Measurements from ENCODE around the gene BORCS6. TPM values are rescaled to one million over a fixed set of nuclear protein-coding genes. Genes with fewer than 3 reads are reported as not detected.
A peak's percentile ranks its signal among the peaks of the same experiment; 100 is the strongest.

BORCS6 gene
- total and polyA plus RNA-seq, 2 donors (not counting 1 experiment from before 2014, with no cell fraction given), result 9.7 to 20.2 TPM

- no peak overlapping the region for H3K4me2 ChIP-seq (replicated peaks; ENCODE audit: low read depth, low read length, poor library complexity, severe bottlenecking)
- no peak overlapping the region for H3K27ac Mint-ChIP-seq
- H3K9me3 ChIP-seq (ENCODE audit: control extremely low read depth in 1 of 3, control insufficient read depth in 2 of 3, insufficient read depth in 1 of 3, low read length in 2 of 3), result no peaks in the 10 kb centered on the region
- ChIA-PET POLR2A (interaction anchor here (1.7 kb wide), 1 partner anchor 12 kb away, joined by 6 read pairs; no protein-coding TSS in a partner anchor), CTCF (interaction anchor here (0.9 to 2.7 kb wide), 3 partner anchors 10 to 36 kb away, joined by 3 to 10 read pairs (median 4); no protein-coding TSS in a partner anchor)
- H2AFZ ChIP-seq (ENCODE audit: insufficient read depth, low read depth, low read length, poor library complexity, severe bottlenecking), result no peak overlapping the region
- no peak for ATAC-seq (ENCODE audit: low read depth)
- H3K27ac ChIP-seq (ENCODE audit: low read length in 2 of 2), result no peak overlapping the region
- H4K20me1 ChIP-seq (ENCODE audit: control insufficient read depth, insufficient read depth, low read length, poor library complexity, severe bottlenecking), result peaks cover 26% of the 10 kb centered on the region
- peaks cover 18% of the 10 kb centered on the region for H3K4me1 Mint-ChIP-seq
- peaks cover 30% of the 10 kb centered on the region for H3K79me2 ChIP-seq (ENCODE audit: control insufficient read depth, insufficient read depth, low read length)
- H3K4me3 Mint-ChIP-seq, result no peak overlapping the region
- peak; percentile 34 for DNase-seq
- no peak overlapping the region for H3K4me3 ChIP-seq (ENCODE audit: control extremely low read depth in 1 of 5, extremely low read depth in 1 of 5, insufficient read depth in 1 of 5, low read depth in 2 of 5, low read length in 4 of 5)
- intact Hi-C loops (cut with micrococcal nuclease), result no loop called here
- no peaks in the 10 kb centered on the region for H3K27me3 Mint-ChIP-seq
- peaks cover 0 to 77% of the 10 kb centered on the region in 2 experiments for H3K36me3 ChIP-seq (replicated peaks in 1 of 2; ENCODE audit: control extremely low read depth in 1 of 2, control insufficient read depth in 1 of 2, extremely low read depth in 1 of 2, insufficient read depth in 2 of 2, low read length in 1 of 2)
- no peaks in the 10 kb centered on the region for H3K9me3 Mint-ChIP-seq (ENCODE audit: insufficient read depth)
- H3K27me3 ChIP-seq (replicated peaks in 1 of 4; ENCODE audit: control extremely low read depth in 1 of 4, control insufficient read depth in 3 of 4, insufficient read depth in 4 of 4, low read length in 3 of 4), result no peaks in the 10 kb centered on the region
- H3K4me1 ChIP-seq (ENCODE audit: control insufficient read depth in 2 of 2, insufficient read depth in 2 of 2, low read length in 2 of 2), result peaks cover 10 to 19% of the 10 kb centered on the region in 2 donors
- WGBS (ENCODE audit: insufficient coverage), result 92% methylated on average over 11 of the region's 14 CpGs
- TF ChIP-seq EZH2 (IDR thresholded peaks at IDR 0.05; ENCODE audit: borderline replicate concordance, insufficient read depth, low read depth, low read length, poor library complexity, severe bottlenecking), result no peak
- TF ChIP-seq, protein P1, sequence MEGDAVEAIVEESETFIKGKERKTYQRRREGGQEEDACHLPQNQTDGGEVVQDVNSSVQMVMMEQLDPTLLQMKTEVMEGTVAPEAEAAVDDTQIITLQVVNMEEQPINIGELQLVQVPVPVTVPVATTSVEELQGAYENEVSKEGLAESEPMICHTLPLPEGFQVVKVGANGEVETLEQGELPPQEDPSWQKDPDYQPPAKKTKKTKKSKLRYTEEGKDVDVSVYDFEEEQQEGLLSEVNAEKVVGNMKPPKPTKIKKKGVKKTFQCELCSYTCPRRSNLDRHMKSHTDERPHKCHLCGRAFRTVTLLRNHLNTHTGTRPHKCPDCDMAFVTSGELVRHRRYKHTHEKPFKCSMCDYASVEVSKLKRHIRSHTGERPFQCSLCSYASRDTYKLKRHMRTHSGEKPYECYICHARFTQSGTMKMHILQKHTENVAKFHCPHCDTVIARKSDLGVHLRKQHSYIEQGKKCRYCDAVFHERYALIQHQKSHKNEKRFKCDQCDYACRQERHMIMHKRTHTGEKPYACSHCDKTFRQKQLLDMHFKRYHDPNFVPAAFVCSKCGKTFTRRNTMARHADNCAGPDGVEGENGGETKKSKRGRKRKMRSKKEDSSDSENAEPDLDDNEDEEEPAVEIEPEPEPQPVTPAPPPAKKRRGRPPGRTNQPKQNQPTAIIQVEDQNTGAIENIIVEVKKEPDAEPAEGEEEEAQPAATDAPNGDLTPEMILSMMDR (IDR thresholded peaks at IDR 0.05), result no peak
- no peak overlapping the region for H3K9ac ChIP-seq (ENCODE audit: low read length)
These were observed 43.4 kb downstream of the BORCS6 start for GRCh38 chr17:8146381-8147140.

GRCh38 chr17:8145811-8146210 lies 44.2 kb downstream of the BORCS6 start:
- CTCF ChIA-PET, result interaction anchor here (1.6 kb wide), 1 partner anchor 11 kb away, joined by 4 read pairs; no protein-coding TSS in a partner anchor
- H3K4me3 Mint-ChIP-seq, result no peak overlapping the region
- H3K4me1 Mint-ChIP-seq, result peaks cover 14% of the 10 kb centered on the region

More at GRCh38 chr17:8145811-8146210, 44.2 kb downstream of the BORCS6 start:
- WGBS (ENCODE audit: insufficient coverage), result 100% methylated on average over 6 of the region's 12 CpGs
- H4K20me1 ChIP-seq (ENCODE audit: control insufficient read depth, insufficient read depth, low read length, poor library complexity, severe bottlenecking), result peaks cover 22% of the 10 kb centered on the region
- no peaks in the 10 kb centered on the region for H3K27me3 ChIP-seq (replicated peaks in 1 of 4; ENCODE audit: control extremely low read depth in 1 of 4, control insufficient read depth in 3 of 4, insufficient read depth in 4 of 4, low read length in 3 of 4)
- peaks cover 0 to 84% of the 10 kb centered on the region in 2 experiments for H3K36me3 ChIP-seq (replicated peaks in 1 of 2; ENCODE audit: control extremely low read depth in 1 of 2, control insufficient read depth in 1 of 2, extremely low read depth in 1 of 2, insufficient read depth in 2 of 2, low read length in 1 of 2)
- peaks cover 29% of the 10 kb centered on the region for H3K79me2 ChIP-seq (ENCODE audit: control insufficient read depth, insufficient read depth, low read length)
- no peak overlapping the region for H3K4me3 ChIP-seq (ENCODE audit: control extremely low read depth in 1 of 5, extremely low read depth in 1 of 5, insufficient read depth in 1 of 5, low read depth in 2 of 5, low read length in 4 of 5)
- no peak overlapping the region for H3K9ac ChIP-seq (ENCODE audit: low read length)
- TF ChIP-seq, protein P1 (IDR thresholded peaks at IDR 0.05), result no peak
- TF ChIP-seq EZH2 (IDR thresholded peaks at IDR 0.05; ENCODE audit: borderline replicate concordance, insufficient read depth, low read depth, low read length, poor library complexity, severe bottlenecking), result no peak
- Mint-ChIP-seq H3K9me3 (ENCODE audit: insufficient read depth) (no peaks in the 10 kb centered on the region), H3K27ac (no peak overlapping the region), H3K27me3 (no peaks in the 10 kb centered on the region)
- peaks cover 7 to 12% of the 10 kb centered on the region in 2 donors for H3K4me1 ChIP-seq (ENCODE audit: control insufficient read depth in 2 of 2, insufficient read depth in 2 of 2, low read length in 2 of 2)
- H3K4me2 ChIP-seq (replicated peaks; ENCODE audit: low read depth, low read length, poor library complexity, severe bottlenecking), result no peak overlapping the region
- H3K9me3 ChIP-seq (ENCODE audit: control extremely low read depth in 1 of 3, control insufficient read depth in 2 of 3, insufficient read depth in 1 of 3, low read length in 2 of 3), result no peaks in the 10 kb centered on the region
- DNase-seq (peak; percentile 32), ATAC-seq (ENCODE audit: low read depth) (no peak)
- no peak overlapping the region for H2AFZ ChIP-seq (ENCODE audit: insufficient read depth, low read depth, low read length, poor library complexity, severe bottlenecking)
- H3K27ac ChIP-seq (ENCODE audit: low read length in 2 of 2), result no peak overlapping the region
- intact Hi-C loops (cut with micrococcal nuclease), result no loop called here
- POLR2A ChIA-PET, result no interaction called here
